NCI-H2029 (cell line): ENCODE data around the gene KCNK7.

ENCODE experiments used
- DNase-seq: peaks from one replicate; lab custom pipeline; 2025; lab: John Stamatoyannopoulos, UW

The KCNK7 gene

GRCh38 chr11:65586676-65587075 is 8.9 kb downstream of the KCNK7 start:
- no peak for DNase-seq

- no peak for DNase-seq
Measured at GRCh38 chr11:65586247-65586630, 9.4 kb downstream of the KCNK7 start.

- DNase-seq: no peak
Measured at GRCh38 chr11:65585396-65586246, 10.0 kb downstream of the KCNK7 start.

- no peak for DNase-seq
Measured at GRCh38 chr11:65584723-65585171, 10.9 kb downstream of the KCNK7 start.

- no peak for DNase-seq
Measured at GRCh38 chr11:65584106-65584505, 11.5 kb downstream of the KCNK7 start.

- DNase-seq: no peak
Measured at GRCh38 chr11:65583589-65583988, 12.0 kb downstream of the KCNK7 start.

- DNase-seq: no peak
Measured at GRCh38 chr11:65581928-65582327, 13.7 kb downstream of the KCNK7 start.

- no peak for DNase-seq
Measured at GRCh38 chr11:65580756-65581155, 14.8 kb downstream of the KCNK7 start.

GRCh38 chr11:65580031-65580692 is 15.4 kb downstream of the KCNK7 start:
- no peak for DNase-seq

- DNase-seq: no peak
Measured at GRCh38 chr11:65579291-65579690, 16.3 kb downstream of the KCNK7 start.

GRCh38 chr11:65578667-65579066 is 16.9 kb downstream of the KCNK7 start:
- DNase-seq: no peak

GRCh38 chr11:65578134-65578533 is 17.5 kb downstream of the KCNK7 start:
- DNase-seq: no peak

GRCh38 chr11:65577756-65578109 is 17.9 kb downstream of the KCNK7 start:
- DNase-seq: no peak

GRCh38 chr11:65576867-65577755 is 18.5 kb downstream of the KCNK7 start:
- DNase-seq: no peak

GRCh38 chr11:65576232-65576866 is 19.3 kb downstream of the KCNK7 start:
- no peak for DNase-seq

GRCh38 chr11:65575568-65576231 is 19.9 kb downstream of the KCNK7 start, which contains the start of gene EHBP1L1:
Gene EHBP1L1 (plus strand): TSS chr11:65576053. CDS start chr11:65576303, 250 bp downstream.
- DNase-seq: no peak

- DNase-seq: no peak
Measured at GRCh38 chr11:65574811-65575567, 20.6 kb downstream of the KCNK7 start.

- DNase-seq: peak; percentile 58
Measured at GRCh38 chr11:65574109-65574810, 21.3 kb downstream of the KCNK7 start.

- peak; percentile 58 for DNase-seq
Measured at GRCh38 chr11:65573391-65574079, 22.1 kb downstream of the KCNK7 start.
